ENCODE measurements around the gene CCSER1.
"Not testable (repeated sequence)": the region's sequence is repeated elsewhere in the genome, so short reads cannot be mapped to it uniquely, and the experiment has no call there.

CCSER1 gene

DNA sequence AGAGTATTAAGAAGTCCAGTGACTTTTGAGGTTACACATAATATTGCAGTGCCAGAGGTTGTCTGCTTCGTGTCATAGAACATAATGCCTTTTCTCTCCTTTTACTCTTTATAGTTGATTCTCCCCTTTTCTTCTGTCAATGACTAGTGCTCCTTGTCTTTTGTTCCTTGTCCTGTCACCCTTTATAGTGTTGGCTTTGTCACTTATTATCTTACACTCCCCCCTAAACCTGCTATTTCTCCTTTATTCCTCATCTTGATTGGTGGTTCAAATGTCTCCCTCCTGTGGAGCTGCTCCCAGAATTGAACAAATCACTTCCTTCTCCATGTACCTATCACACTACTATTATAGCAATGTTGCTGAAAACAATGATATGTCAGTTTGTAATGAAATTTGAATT, 1320.0 kb downstream of the CCSER1 start:
- in situ Hi-C loops (cut with MboI; ENCODE audit: low pct_unique_long_range_greater_than_20kb, low sequenced_read_pairs): no loop called here
- no peak for DNase-seq

- in situ Hi-C loops (cut with MboI; ENCODE audit: low pct_unique_long_range_greater_than_20kb, low sequenced_read_pairs): no loop called here
- no peak for DNase-seq
Observed at GRCh38 chr4:91448668-91449330, 1321.6 kb downstream of the CCSER1 start.

GRCh38 chr4:91454111-91454510, 1326.9 kb downstream of the CCSER1 start:
- in situ Hi-C loops (cut with MboI; ENCODE audit: low pct_unique_long_range_greater_than_20kb, low sequenced_read_pairs): no loop called here
- DNase-seq: no peak

DNA sequence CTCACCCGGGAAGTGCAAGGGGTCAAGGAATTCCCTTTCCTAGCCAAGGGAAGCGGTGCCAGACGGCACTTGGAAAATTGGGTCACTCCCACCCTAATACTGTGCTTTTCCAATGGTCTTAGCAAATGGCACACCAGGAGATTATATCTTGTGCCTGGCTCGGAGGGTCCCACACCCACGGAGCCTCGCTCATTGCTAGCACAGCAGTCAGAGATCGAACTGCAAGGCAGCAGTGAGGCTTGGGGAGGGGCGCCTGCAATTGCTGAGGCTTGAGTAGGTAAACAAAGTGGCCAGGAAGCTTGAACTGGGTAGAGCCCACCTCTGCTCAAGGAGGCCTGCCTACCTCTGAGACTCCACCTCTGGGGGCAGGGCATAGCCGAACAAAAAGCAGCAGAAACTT, 1335.4 kb downstream of the CCSER1 start:
- not testable (repeated sequence) for DNase-seq

GRCh38 chr4:91470671-91471070, 1343.5 kb downstream of the CCSER1 start:
- DNase-seq: no peak
- in situ Hi-C loops (cut with MboI; ENCODE audit: low pct_unique_long_range_greater_than_20kb, low sequenced_read_pairs): no loop called here

More for the DNA sequence above, 1335.4 kb downstream of the CCSER1 start:
- in situ Hi-C loops (cut with MboI; ENCODE audit: low pct_unique_long_range_greater_than_20kb, low sequenced_read_pairs): not testable (repeated sequence)

DNA sequence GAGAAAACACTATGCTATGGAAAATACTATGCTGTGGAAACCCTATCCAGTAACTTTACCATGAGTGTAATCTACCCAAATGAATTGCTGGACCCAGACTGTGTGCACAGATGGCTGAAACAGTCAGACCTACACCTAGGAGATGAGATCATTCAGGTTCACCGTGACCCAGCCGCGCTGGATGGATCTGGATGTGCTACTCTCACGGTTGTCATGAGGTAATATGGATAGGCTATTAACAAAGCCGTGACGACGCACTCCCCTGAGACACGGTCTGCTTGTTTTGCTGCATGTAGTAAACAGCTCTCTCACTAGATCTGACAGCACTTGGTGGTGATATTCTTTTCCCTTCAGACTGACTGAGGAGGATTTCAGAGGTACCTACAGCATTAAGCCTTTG, 1344.1 kb downstream of the CCSER1 start:
- in situ Hi-C loops (cut with MboI; ENCODE audit: low pct_unique_long_range_greater_than_20kb, low sequenced_read_pairs): no loop called here
- DNase-seq: no peak

DNA sequence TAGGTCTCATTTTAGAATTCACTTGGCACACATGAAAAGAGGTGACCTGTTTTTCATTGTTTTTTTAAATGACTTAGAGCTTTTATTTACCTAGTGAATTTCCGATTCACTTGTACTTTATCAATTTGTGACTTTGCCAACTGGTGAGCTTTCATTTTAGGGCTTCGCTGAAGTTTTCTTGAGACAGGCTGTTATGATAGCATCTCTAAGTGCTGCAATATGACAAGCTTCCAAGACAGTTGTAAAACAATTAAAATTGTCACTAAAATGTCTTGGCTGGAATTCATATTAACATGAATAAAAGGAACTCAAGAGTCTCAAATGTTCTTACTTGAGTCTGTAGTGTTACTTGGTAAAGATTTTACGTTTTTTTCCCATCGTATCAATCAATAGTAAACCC, 1344.9 kb downstream of the CCSER1 start:
- in situ Hi-C loops (cut with MboI; ENCODE audit: low pct_unique_long_range_greater_than_20kb, low sequenced_read_pairs): no loop called here
- no peak for DNase-seq

- in situ Hi-C loops (cut with MboI; ENCODE audit: low pct_unique_long_range_greater_than_20kb, low sequenced_read_pairs): no loop called here
- no peak for DNase-seq
Observed at GRCh38 chr4:91485415-91485814, 1358.2 kb downstream of the CCSER1 start.

DNA sequence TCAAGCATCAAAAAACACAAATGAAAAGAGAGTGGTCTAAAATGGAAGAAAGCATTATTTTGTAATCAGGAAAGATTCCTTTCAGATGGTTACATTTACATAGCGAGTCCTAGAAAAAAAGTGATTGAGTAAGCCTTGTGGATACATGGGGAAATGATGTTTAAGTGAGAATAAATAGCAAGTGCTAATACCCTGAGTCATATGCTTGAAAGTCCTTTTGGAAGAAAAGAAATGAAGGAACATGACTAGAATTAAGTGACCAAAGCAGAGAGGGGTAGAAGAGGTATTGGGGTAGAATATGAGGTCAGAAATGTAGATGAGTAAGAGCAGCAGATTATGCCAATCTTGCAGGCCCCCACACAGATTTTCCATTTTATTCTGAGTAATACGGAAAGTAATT, 1361.8 kb downstream of the CCSER1 start:
- in situ Hi-C loops (cut with MboI; ENCODE audit: low pct_unique_long_range_greater_than_20kb, low sequenced_read_pairs): no loop called here
- no peak for DNase-seq

- in situ Hi-C loops (cut with MboI; ENCODE audit: low pct_unique_long_range_greater_than_20kb, low sequenced_read_pairs): no loop called here
- no peak for DNase-seq
Observed at GRCh38 chr4:91497892-91498291, 1370.7 kb downstream of the CCSER1 start.

- in situ Hi-C loops (cut with MboI; ENCODE audit: low pct_unique_long_range_greater_than_20kb, low sequenced_read_pairs): no loop called here
- DNase-seq: no peak
Observed at GRCh38 chr4:91502365-91502764, 1375.2 kb downstream of the CCSER1 start.

GRCh38 chr4:91513326-91513725, 1386.1 kb downstream of the CCSER1 start:
- in situ Hi-C loops (cut with MboI; ENCODE audit: low pct_unique_long_range_greater_than_20kb, low sequenced_read_pairs): no loop called here
- DNase-seq: no peak

DNA sequence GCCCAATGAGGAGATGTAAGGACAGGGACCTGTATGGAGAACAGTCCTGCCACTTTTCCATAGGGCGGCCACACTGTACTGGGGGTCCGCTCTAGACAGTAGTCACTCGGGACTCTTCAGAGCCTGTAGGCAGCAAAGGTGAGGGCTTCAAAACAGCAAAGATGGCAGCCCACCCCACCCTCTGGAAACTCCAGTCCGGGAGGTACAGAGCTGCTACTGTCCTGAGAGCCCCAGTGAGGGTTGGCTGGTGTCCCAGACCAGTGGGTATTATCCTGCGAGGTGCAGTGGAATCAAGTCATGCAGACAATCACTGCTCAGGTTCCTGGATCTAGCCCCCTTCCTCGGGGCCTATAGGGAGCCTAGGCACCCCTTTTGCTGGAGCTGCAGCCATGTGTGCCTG, 1392.0 kb downstream of the CCSER1 start:
- in situ Hi-C loops (cut with MboI; ENCODE audit: low pct_unique_long_range_greater_than_20kb, low sequenced_read_pairs): no loop called here
- no peak for DNase-seq

- no peak for DNase-seq
- in situ Hi-C loops (cut with MboI; ENCODE audit: low pct_unique_long_range_greater_than_20kb, low sequenced_read_pairs): no loop called here
Observed at GRCh38 chr4:91525621-91526020, 1398.4 kb downstream of the CCSER1 start.

GRCh38 chr4:91527056-91527455, 1399.9 kb downstream of the CCSER1 start:
- in situ Hi-C loops (cut with MboI; ENCODE audit: low pct_unique_long_range_greater_than_20kb, low sequenced_read_pairs): no loop called here
- no peak for DNase-seq

GRCh38 chr4:91567594-91567993, 1440.4 kb downstream of the CCSER1 start:
- in situ Hi-C loops (cut with MboI; ENCODE audit: low pct_unique_long_range_greater_than_20kb, low sequenced_read_pairs): no loop called here
- no peak for DNase-seq

DNA sequence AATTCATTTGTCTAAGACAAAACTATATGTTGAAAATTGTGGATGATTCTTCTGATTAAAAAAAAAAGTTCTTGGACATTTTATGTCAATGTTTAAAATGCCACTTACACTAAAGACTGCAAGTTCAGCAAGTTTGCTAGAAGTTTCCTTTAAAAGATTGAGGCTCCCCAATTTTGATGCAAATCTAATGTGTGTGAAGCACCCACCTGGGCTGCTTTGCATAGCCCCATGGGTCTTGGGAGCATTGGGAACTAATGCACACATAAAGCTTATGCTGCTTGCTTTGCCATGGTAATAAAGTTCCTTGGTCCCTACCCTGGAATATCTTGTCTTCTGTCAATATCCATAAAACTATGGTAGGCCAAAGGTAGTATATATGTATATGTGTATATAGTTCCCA, 1450.7 kb downstream of the CCSER1 start:
- DNase-seq: no peak
- in situ Hi-C loops (cut with MboI; ENCODE audit: low pct_unique_long_range_greater_than_20kb, low sequenced_read_pairs): no loop called here

GRCh38 chr4:91590260-91590659, 1463.1 kb downstream of the CCSER1 start:
- in situ Hi-C loops (cut with MboI; ENCODE audit: low pct_unique_long_range_greater_than_20kb, low sequenced_read_pairs): no loop called here
- no peak for DNase-seq

GRCh38 chr4:91592125-91592524, 1464.9 kb downstream of the CCSER1 start:
- no peak for DNase-seq
- in situ Hi-C loops (cut with MboI; ENCODE audit: low pct_unique_long_range_greater_than_20kb, low sequenced_read_pairs): no loop called here

DNA sequence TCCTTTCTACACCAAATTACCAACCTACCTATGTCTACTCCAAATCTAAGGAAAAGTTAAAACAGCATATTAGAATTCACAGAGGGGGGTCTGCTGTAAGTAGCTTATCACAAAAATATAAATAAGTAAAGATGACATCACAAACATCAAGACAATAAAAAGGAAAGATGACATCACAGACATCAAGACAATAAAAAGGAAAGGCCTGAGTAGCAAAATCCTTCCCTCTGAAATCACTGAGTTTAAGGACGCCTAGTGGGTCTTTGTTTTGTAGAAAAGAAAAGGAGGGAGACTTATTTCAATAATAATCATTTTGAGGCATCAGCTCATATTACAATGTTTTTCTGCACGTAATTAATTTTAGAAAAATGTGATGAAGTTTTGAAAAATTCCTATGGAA, 1469.5 kb downstream of the CCSER1 start:
- in situ Hi-C loops (cut with MboI; ENCODE audit: low pct_unique_long_range_greater_than_20kb, low sequenced_read_pairs): no loop called here
- no peak for DNase-seq

DNA sequence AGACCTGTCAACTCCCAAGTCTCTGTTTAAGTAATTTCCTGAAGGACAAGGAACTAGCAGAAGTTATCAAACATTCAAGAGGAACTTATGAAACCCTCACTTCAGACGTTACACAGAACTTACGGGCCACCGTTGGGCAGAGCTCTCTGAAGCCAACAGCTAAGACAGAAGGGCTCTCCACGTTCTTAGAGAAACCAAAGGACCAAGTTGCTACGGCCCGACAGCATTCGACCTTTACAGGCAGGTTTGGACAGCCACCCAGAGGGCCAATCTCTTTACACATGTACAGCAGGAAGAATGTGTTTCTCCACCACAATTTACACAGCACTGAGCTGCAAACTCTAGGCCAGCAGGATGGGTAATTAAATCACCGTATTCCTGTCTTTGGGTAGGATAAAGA, 1471.5 kb downstream of the CCSER1 start:
- in situ Hi-C loops (cut with MboI; ENCODE audit: low pct_unique_long_range_greater_than_20kb, low sequenced_read_pairs): no loop called here
- DNase-seq: no peak

DNA sequence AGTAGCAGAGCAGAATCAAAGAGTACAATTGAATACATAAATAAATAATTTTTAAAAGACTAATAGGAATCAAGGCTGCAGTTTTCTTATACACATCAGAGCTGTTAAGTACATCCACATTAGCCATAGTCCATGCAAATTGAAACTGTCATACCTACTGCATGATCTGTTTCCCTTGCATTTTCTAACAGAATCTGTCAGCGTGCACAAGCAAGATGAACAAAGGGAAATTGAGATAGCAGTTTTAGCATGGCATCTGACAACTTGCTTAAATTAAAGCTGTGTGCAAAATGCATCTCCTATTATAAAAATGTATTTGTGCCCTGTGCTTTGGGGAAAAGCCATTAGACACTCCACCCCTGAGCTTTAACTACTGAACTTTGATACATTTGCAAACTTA, 1473.1 kb downstream of the CCSER1 start:
- in situ Hi-C loops (cut with MboI; ENCODE audit: low pct_unique_long_range_greater_than_20kb, low sequenced_read_pairs): no loop called here
- DNase-seq: no peak
